A673 (cell line): ENCODE results near the gene DCC. TPM values are rescaled to one million over a fixed set of nuclear protein-coding genes. Genes with fewer than 3 reads are reported as not detected.

Experiments
- BruUV-seq: library from RNA; stranded (reverse); fragments of 400-500 nt; replicated peaks from 2 replicates; lab custom pipeline; 2021; lab: Mats Ljungman, UMichigan
- CTCF ChIA-PET: fragments of 300-600 bp; sonication (Branson Sonifier 250); formaldehyde crosslinking; loops from one replicate; lab custom pipeline; 2022; ENCODE audit warnings: antibody characterized with exemption; lab: Charles Lee
- POLR2A ChIA-PET: fragments of 300-600 bp; sonication (Branson Sonifier 250); formaldehyde crosslinking; loops from one replicate; lab custom pipeline; 2022; ENCODE audit warnings: antibody characterized with exemption; ENCODE audit not compliant: low non-redundant PET; lab: Charles Lee
- DNase-seq: peaks from one replicate; pipeline ENCODE4 v3.0.0-alpha.2; 2015; ENCODE audit warnings: low spot score
- H3K27ac ChIP-seq: fragments of 200-600 bp; sonication (generic); 2 replicates; pipeline ENCODE4 v1.5.1; 2016; ENCODE audit warnings: mixed run types, low read depth, mild to moderate bottlenecking, mixed read lengths, antibody characterized with exemption, low read length; ENCODE audit not compliant: poor library complexity, severe bottlenecking
- H3K27me3 ChIP-seq: fragments of 200-600 bp; sonication (generic); replicated peaks from 2 replicates; pipeline ENCODE4 v1.6.1; 2017; ENCODE audit warnings: mixed run types, low read depth, mild to moderate bottlenecking, mixed read lengths, antibody characterized with exemption, low read length; ENCODE audit not compliant: insufficient read depth, poor library complexity
- H3K36me3 ChIP-seq: fragments of 200-600 bp; sonication (generic); 2 replicates; pipeline ENCODE4 v1.6.1; 2016; ENCODE audit warnings: mixed run types, mild to moderate bottlenecking, mixed read lengths, antibody characterized with exemption, low read length; ENCODE audit not compliant: insufficient read depth, poor library complexity, severe bottlenecking
- H3K4me1 ChIP-seq: fragments of 200-600 bp; sonication (generic); 2 replicates; pipeline ENCODE4 v1.6.1; 2017; ENCODE audit warnings: mixed run types, mild to moderate bottlenecking, mixed read lengths, antibody characterized with exemption, low read length; ENCODE audit not compliant: insufficient read depth, poor library complexity, severe bottlenecking
- H3K4me3 ChIP-seq: fragments of 200-600 bp; sonication (generic); 2 replicates; pipeline ENCODE4 v1.5.1; 2016; ENCODE audit warnings: low read depth, mixed run types, mild to moderate bottlenecking, mixed read lengths, low read length; ENCODE audit not compliant: poor library complexity, severe bottlenecking
- H3K9me3 ChIP-seq: fragments of 200-600 bp; sonication (generic); 2 replicates; pipeline ENCODE4 v1.6.1; 2016; ENCODE audit warnings: mixed run types, low read depth, mild to moderate bottlenecking, mixed read lengths, antibody characterized with exemption, low read length; ENCODE audit not compliant: poor library complexity, severe bottlenecking
- EZH2 ChIP-seq: fragments of 200-600 bp; sonication (generic); IDR thresholded peaks from 2 replicates; pipeline ENCODE4 v1.6.1; 2017; ENCODE audit warnings: borderline replicate concordance, low read depth, mild to moderate bottlenecking, mixed read lengths, antibody characterized with exemption, low read length; ENCODE audit not compliant: poor library complexity, severe bottlenecking
- intact Hi-C: fragments of 100-400 bp; cut with micrococcal nuclease; formaldehyde crosslinking; loops from one replicate; pipeline ENCODE4 v1.10.0; 2022; ENCODE audit not compliant: unreplicated experiment
- total RNA-seq: library from RNA; stranded (reverse); gene quantifications from 2 replicates; pipeline ENCODE4 v1.2.3, GENCODE V29; 2021
- TF ChIP-seq, protein P1 (sequence below): fragments of 300-800, 200-600 bp; sonication (generic); conservative IDR thresholded peaks from 2 replicates; pipeline ENCODE4 v1.5.1; 2017; ENCODE audit warnings: low read depth, mild to moderate bottlenecking, antibody characterized with exemption, low read length, moderate library complexity, mixed read lengths

Gene DCC
- total RNA-seq, 1 experiment from 2014 or later: 93.0 TPM

- POLR2A ChIA-PET: no interaction called here
- no peak for TF ChIP-seq EZH2
- TF ChIP-seq, protein P1, sequence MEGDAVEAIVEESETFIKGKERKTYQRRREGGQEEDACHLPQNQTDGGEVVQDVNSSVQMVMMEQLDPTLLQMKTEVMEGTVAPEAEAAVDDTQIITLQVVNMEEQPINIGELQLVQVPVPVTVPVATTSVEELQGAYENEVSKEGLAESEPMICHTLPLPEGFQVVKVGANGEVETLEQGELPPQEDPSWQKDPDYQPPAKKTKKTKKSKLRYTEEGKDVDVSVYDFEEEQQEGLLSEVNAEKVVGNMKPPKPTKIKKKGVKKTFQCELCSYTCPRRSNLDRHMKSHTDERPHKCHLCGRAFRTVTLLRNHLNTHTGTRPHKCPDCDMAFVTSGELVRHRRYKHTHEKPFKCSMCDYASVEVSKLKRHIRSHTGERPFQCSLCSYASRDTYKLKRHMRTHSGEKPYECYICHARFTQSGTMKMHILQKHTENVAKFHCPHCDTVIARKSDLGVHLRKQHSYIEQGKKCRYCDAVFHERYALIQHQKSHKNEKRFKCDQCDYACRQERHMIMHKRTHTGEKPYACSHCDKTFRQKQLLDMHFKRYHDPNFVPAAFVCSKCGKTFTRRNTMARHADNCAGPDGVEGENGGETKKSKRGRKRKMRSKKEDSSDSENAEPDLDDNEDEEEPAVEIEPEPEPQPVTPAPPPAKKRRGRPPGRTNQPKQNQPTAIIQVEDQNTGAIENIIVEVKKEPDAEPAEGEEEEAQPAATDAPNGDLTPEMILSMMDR: no peak
- Histone ChIP-seq H3K27me3 (no peaks in the 10 kb centered on the region), H3K36me3 (no peaks in the 10 kb centered on the region), H3K9me3 (no peaks in the 10 kb centered on the region), H3K4me3 (no peak overlapping the region), H3K27ac (peak overlapping the region; percentile 18), H3K4me1 (peaks cover 12% of the 10 kb centered on the region)
- intact Hi-C loops: no loop called here
- DNase-seq: peak; percentile 70
- CTCF ChIA-PET: no interaction called here
- no TSS peak for BruUV-seq
Observed at GRCh38 chr18:53426666-53427184, 1086.7 kb downstream of the DCC start.

GRCh38 chr18:53441761-53442414, 1101.9 kb downstream of the DCC start:
- ChIA-PET POLR2A (interaction anchor here (0.5 kb wide), 1 partner anchor 96 kb away, joined by 3 read pairs; no protein-coding TSS in a partner anchor), CTCF (no interaction called here)
- peak; percentile 67 for DNase-seq
- intact Hi-C loops: no loop called here
- no peak for TF ChIP-seq EZH2
- TF ChIP-seq, protein P1: no peak
- Histone ChIP-seq H3K9me3 (no peaks in the 10 kb centered on the region), H3K36me3 (no peaks in the 10 kb centered on the region), H3K4me1 (peaks cover 13% of the 10 kb centered on the region), H3K27me3 (no peaks in the 10 kb centered on the region), H3K4me3 (no peak overlapping the region), H3K27ac (no peak overlapping the region)
- no TSS peak for BruUV-seq

DNA sequence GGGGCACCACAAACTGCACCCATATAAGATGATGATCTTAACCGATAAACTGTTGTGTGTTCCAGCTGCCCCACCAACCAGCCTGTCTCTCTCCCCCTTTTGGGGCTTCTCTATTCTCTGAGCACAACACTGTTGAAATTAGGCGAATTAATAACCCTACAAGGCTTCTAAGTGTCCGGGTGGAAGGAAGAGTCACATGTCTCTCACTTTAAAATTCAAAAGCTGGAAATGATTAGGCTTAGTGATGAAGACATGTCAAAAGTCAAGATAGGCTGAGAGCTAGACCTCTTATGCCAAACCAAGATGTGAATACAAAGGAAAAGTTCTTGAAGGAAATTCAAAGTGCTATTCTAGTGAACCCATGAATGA, 1102.4 kb downstream of the DCC start:
- Histone ChIP-seq H3K27ac (no peak overlapping the region), H3K36me3 (no peaks in the 10 kb centered on the region), H3K27me3 (no peaks in the 10 kb centered on the region), H3K9me3 (no peaks in the 10 kb centered on the region), H3K4me1 (peaks cover 13% of the 10 kb centered on the region), H3K4me3 (no peak overlapping the region)
- intact Hi-C loops: no loop called here
- no peak for DNase-seq
- CTCF ChIA-PET: no interaction called here
- POLR2A ChIA-PET: interaction anchor here (0.5 kb wide), 1 partner anchor 96 kb away, joined by 3 read pairs; no protein-coding TSS in a partner anchor
- TF ChIP-seq, protein P1: no peak
- no peak for TF ChIP-seq EZH2
- BruUV-seq: no TSS peak
